Ishikawa (cell line): ENCODE results near the gene RBM5.

ENCODE experiments used
- CEBPB ChIP-seq: IDR thresholded peaks from 2 replicates; pipeline ENCODE4 v1.6.1; 2012
- CREB1 ChIP-seq: IDR thresholded peaks from 2 replicates; pipeline ENCODE4 v1.6.1; 2012; ENCODE audit warnings: low read depth
- EGR1 ChIP-seq: IDR thresholded peaks from 2 replicates; pipeline ENCODE4 v1.6.1; 2012
- EP300 ChIP-seq: IDR thresholded peaks from 2 replicates; pipeline ENCODE4 v1.6.1; 2012; ENCODE audit warnings: borderline replicate concordance
- FOXM1 ChIP-seq: IDR thresholded peaks from 2 replicates; pipeline ENCODE4 v1.6.1; 2012; ENCODE audit warnings: low read depth, borderline replicate concordance
- MAX ChIP-seq: IDR thresholded peaks from 2 replicates; pipeline ENCODE4 v1.6.1; 2012
- NFIC ChIP-seq: IDR thresholded peaks from 2 replicates; pipeline ENCODE4 v1.6.1; 2012
- RAD21 ChIP-seq: IDR thresholded peaks from 2 replicates; pipeline ENCODE4 v1.6.1; 2012; ENCODE audit warnings: low read depth
- TAF1 ChIP-seq: IDR thresholded peaks from 2 replicates; pipeline ENCODE4 v1.6.1; 2012; ENCODE audit warnings: low read depth, mild to moderate bottlenecking
- TCF12 ChIP-seq: IDR thresholded peaks from 2 replicates; pipeline ENCODE4 v1.6.1; 2012; ENCODE audit warnings: low read depth
- TEAD4 ChIP-seq: IDR thresholded peaks from 2 replicates; pipeline ENCODE4 v1.6.1; 2012
- YY1 ChIP-seq: IDR thresholded peaks from 2 replicates; pipeline ENCODE4 v1.6.1; 2012; ENCODE audit warnings: low read depth
- ZBTB7A ChIP-seq: IDR thresholded peaks from 2 replicates; pipeline ENCODE4 v1.6.1; 2012; ENCODE audit warnings: low read depth
- TF ChIP-seq, protein P1 (sequence below): IDR thresholded peaks from 2 replicates; pipeline ENCODE4 v1.6.1; 2012
- TF ChIP-seq, protein P2 (sequence below): IDR thresholded peaks from 2 replicates; pipeline ENCODE4 v1.6.1; 2012; ENCODE audit warnings: low read depth, mild to moderate bottlenecking

The RBM5 gene

DNA sequence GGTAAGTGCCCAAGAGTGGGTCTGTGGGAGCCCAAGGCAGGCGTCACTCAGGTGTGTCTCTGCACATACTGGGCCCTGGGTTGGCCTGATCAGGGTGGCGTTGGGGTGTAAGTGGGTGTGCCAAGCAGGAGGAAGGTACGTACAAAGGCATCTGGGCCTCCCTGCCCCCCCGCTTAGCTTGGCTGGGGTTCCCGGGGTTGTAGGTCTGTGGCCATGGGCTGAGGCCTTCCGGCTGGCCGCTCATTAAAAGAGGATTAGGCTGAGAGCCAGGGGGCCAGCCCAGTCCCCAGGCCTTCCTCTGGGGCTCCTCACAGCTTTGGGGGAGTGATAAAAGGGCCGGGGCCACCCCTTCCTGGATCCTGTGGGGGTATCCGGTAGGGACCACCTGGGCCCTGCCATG lies 79.7 kb downstream of the RBM5 start:
- TF ChIP-seq CEBPB (no peak), TEAD4 (peak; percentile 62), TCF12 (peak; percentile 94), MAX (peak; percentile 55), RAD21 (peak; percentile 7; the same call in 1 of the 2 replicates), ZBTB7A (peak; percentile 45; the same call in 1 of the 2 replicates), TAF1 (no peak), NFIC (peak; percentile 98), YY1 (peak; percentile 32; the same call in 1 of the 2 replicates), CREB1 (no peak), EP300 (peak; percentile 91), EGR1 (peak; percentile 5; the same call in 1 of the 2 replicates), FOXM1 (no peak)
- TF ChIP-seq, protein P1, sequence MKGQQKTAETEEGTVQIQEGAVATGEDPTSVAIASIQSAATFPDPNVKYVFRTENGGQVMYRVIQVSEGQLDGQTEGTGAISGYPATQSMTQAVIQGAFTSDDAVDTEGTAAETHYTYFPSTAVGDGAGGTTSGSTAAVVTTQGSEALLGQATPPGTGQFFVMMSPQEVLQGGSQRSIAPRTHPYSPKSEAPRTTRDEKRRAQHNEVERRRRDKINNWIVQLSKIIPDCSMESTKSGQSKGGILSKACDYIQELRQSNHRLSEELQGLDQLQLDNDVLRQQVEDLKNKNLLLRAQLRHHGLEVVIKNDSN: no peak
- TF ChIP-seq, protein P2, sequence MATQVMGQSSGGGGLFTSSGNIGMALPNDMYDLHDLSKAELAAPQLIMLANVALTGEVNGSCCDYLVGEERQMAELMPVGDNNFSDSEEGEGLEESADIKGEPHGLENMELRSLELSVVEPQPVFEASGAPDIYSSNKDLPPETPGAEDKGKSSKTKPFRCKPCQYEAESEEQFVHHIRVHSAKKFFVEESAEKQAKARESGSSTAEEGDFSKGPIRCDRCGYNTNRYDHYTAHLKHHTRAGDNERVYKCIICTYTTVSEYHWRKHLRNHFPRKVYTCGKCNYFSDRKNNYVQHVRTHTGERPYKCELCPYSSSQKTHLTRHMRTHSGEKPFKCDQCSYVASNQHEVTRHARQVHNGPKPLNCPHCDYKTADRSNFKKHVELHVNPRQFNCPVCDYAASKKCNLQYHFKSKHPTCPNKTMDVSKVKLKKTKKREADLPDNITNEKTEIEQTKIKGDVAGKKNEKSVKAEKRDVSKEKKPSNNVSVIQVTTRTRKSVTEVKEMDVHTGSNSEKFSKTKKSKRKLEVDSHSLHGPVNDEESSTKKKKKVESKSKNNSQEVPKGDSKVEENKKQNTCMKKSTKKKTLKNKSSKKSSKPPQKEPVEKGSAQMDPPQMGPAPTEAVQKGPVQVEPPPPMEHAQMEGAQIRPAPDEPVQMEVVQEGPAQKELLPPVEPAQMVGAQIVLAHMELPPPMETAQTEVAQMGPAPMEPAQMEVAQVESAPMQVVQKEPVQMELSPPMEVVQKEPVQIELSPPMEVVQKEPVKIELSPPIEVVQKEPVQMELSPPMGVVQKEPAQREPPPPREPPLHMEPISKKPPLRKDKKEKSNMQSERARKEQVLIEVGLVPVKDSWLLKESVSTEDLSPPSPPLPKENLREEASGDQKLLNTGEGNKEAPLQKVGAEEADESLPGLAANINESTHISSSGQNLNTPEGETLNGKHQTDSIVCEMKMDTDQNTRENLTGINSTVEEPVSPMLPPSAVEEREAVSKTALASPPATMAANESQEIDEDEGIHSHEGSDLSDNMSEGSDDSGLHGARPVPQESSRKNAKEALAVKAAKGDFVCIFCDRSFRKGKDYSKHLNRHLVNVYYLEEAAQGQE: no peak
